HG03103 (cell line): ENCODE results near the gene ASTN2.

Experiments
- ATAC-seq: cut with Tn5 transposase; IDR thresholded peaks from one replicate; pipeline ENCODE4 v1.9.1; 2021; ENCODE audit warnings: low read depth; ENCODE audit not compliant: unreplicated experiment

ASTN2 gene

DNA sequence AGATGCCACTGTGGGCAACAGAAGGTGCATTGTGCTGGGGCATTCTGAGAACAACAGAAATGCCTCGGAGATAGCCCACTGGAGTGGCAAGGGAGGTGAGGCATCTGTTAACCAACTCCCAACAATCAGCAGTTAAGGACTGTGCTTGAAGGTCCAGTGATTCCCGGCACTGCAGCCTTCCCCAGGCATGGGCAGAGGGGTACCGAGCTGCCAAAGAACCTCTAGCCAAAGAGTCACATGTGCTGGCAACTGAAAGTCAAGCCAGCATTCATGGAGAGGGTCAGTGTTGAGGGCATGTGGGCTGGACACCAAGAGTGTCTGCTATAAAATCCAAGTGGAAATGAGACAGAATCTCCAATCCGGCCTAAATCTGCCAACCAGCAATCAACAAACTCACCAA, 149.6 kb downstream of the ASTN2 start:
- no peak for ATAC-seq

GRCh38 chr9:117258184-117258866, 156.5 kb downstream of the ASTN2 start:
- no peak for ATAC-seq

- ATAC-seq = no peak
These were observed 161.6 kb downstream of the ASTN2 start for GRCh38 chr9:117253261-117253660.

DNA sequence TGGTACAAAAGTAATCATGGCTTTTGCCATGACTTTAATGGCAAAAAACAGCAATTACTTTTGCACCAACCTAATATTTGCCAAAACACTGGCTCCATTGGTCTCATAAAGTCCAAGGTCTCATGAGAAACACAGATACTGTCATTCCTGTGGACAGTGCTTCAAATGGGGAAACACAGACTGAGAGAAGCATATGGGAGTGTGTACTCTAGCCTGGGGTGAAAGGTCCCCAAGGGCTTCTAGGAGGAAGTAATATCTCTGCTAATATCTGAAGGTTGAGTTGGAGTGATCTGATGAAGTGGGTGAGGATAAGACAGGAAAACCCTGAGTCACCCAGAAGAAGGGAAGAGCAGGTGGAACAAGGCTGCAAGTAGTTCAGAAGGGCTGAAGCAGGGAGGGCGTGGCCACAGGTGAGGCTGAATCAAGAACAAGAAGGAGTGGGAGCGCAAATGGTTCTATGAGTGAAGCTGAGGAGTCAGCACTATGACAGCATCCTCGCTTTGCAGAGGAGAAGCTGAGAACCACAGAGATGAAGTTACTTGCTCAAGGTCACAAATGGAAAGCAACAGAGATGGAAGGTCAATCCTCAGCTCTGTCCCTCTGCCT, 164.1 kb downstream of the ASTN2 start:
- ATAC-seq = no peak

DNA sequence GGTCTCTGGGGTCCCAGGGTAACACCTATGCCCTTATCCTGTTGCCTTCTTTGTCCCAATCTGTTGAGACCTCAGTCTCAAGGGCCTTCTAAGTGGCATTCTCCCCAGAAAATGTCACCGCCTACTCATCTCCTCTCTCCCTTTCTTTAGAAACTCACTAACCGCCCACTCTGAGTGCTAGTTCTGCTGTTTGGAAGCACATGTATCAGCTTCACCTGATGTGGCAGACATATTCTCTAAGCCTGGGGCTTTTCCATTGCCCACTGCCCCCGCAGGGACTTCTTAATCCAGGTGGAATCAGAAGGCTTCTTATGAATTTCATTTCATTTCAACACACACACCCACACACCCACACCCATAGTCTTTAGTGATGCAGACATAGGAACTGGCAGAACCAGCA, 165.1 kb downstream of the ASTN2 start:
- ATAC-seq = no peak

DNA sequence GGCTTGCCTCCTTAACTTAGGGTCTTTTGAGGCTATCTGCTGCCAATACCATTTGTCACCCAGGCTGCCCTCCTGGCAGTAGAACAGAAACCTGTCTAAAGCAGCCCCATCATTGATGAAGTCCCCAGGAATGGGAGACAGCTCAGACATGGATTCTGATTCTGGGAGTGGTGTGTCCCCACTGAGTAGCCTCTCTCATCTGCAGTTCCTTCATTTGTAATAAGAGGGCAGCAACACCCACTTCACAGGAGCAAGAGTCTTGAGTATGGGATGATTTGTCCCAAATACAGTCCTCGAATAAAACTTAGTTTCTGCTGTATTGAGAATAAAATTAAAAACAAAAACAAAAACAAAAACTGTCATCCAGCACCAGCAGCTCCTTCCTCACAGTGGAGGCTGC, 167.6 kb downstream of the ASTN2 start:
- ATAC-seq = no peak

DNA sequence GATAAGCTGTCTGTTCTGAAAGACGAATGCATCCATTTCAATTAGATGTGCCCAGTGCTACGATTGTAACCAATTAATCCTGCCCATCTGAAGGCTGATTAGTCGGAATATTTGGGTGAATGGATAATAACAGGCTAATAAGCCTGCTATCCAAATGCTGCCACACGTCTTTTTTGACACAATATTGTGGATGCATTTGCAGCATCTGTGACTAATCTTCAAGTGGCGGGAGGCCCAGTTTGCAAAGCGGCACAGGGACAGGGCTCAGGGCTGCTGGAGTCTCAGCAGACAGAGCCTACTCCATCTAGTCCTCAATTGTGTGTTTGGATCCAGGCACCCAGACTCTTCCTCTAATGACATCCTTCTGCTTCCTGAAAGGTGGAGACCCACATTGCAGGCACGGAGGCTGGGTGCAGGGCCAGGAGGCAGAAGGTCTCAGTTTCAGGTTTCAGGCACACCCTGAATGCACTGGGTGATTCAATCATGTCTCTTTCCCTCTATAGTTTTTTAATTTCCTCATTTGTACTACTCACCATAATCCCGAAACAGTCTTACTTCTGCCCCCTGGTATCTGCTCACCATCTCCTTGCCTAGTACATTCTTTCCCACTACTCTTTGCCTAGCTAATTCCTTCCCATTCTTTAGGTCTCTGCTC, 169.6 kb downstream of the ASTN2 start:
- no peak for ATAC-seq

GRCh38 chr9:117242082-117242481, 172.8 kb downstream of the ASTN2 start:
- ATAC-seq = no peak

GRCh38 chr9:117239428-117239827, 175.4 kb downstream of the ASTN2 start:
- ATAC-seq = no peak

GRCh38 chr9:117234103-117234502, 180.8 kb downstream of the ASTN2 start:
- no peak for ATAC-seq

GRCh38 chr9:117233016-117233415, 181.8 kb downstream of the ASTN2 start:
- no peak for ATAC-seq

GRCh38 chr9:117232281-117232680, 182.6 kb downstream of the ASTN2 start:
- no peak for ATAC-seq

DNA sequence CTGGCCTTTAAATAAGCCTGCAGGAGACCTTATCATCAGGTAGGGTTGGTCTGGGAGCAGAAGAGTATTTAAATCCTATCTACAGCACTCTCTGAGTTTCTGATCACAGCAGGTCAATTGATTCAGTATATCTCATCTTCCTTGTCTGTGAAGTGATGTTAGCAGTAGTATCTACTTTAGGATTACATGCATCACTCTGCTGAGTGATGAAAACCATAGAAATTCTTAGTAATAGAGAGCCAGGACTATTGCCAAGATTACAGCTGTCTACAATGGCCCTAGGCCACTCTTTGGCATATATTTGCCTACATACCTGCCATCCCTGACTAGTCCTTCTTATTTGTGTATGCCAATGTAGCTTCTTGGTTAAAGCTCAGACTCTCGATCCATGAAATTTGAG, 183.8 kb downstream of the ASTN2 start:
- ATAC-seq = no peak

DNA sequence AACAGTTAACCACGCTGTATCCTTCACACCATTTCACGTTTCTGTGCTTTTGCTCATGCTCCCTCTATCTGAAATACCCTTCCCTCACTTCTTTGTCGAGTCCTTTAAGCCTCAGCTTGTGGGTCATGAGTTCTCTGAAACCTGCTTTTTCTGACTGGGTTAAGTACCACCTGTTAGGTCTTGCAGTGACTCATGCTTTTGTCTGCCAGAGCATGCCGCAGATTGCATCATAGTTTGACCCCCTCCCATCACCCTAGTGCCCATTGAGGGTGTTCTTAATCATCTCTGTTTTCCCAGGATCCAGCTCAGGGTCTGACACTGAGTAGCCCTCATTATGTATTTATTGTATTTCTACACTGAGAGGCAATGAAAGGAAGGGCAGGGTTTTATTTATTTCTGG, 190.2 kb downstream of the ASTN2 start:
- ATAC-seq = no peak

DNA sequence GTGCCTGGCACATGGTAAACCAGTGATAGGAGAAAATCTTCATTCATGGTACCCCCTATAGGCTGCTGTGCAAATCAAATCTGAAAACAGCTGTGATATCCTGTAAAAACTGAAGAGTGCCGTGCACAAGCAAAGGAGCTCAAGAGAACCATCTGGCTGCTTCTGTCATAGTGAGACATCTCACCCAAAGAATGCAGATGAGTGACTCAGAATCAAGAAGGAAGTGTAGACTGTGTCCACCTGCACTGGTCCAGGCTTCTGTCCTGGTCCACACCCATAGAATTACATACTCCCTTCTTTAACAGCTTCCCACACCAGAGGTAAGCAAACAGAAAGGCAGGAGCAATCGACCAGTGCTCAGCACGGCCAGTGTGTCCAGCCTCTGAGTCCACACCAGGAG, 195.9 kb downstream of the ASTN2 start:
- ATAC-seq = no peak

GRCh38 chr9:117214416-117214815, 200.4 kb downstream of the ASTN2 start:
- ATAC-seq = no peak

GRCh38 chr9:117211280-117211679, 203.6 kb downstream of the ASTN2 start:
- ATAC-seq = no peak

GRCh38 chr9:117205806-117206205, 209.1 kb downstream of the ASTN2 start:
- ATAC-seq = no peak

DNA sequence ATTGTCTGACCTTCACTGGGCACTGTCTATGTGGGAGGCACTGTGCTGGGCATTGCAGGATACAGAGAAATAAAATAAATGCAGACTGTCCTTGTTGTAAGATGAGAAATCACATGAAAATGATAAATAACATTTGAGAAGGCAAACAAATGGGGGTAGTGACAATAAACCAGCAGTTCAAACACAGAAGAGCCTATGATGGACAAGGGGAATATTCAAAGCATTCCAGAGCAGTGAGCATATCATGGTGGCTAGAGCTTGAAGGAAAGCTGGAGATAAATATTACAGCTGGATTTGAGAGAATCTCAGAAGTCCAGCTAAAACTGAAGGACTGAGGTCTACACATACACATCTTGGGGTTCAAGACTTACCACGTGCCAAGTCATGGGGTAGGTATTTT, 209.9 kb downstream of the ASTN2 start:
- no peak for ATAC-seq

- ATAC-seq = no peak
These were observed 223.2 kb downstream of the ASTN2 start for GRCh38 chr9:117191504-117192261.

DNA sequence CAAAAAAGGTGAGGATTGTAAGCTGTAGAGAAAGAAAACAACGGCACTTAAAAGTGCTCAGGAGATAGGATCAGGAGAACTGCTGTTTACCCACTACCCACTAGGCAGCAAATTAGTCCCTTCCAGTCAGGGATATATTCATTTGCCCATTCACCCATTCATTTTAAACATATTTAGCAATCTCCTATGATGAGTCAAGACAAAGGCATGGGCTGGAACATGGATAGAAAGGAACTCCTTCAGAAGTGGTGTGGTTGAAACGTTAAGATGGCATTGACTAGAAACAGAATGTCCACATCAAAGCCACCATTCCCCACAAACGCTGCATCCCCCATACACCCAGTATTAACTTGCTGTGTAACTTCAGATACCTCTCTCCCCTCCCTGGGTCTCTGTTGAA, 225.7 kb downstream of the ASTN2 start:
- ATAC-seq = no peak
